GM21786 (cell line): ENCODE measurements around the gene RNF157.
"Not testable (repeated sequence)": the region's sequence is repeated elsewhere in the genome, so short reads cannot be mapped to it uniquely, and the experiment has no call there.

Experiments used
- ATAC-seq: cut with Tn5 transposase; IDR thresholded peaks from one replicate; pipeline ENCODE4 v1.9.1; 2021; ENCODE audit not compliant: unreplicated experiment

The RNF157 gene

DNA sequence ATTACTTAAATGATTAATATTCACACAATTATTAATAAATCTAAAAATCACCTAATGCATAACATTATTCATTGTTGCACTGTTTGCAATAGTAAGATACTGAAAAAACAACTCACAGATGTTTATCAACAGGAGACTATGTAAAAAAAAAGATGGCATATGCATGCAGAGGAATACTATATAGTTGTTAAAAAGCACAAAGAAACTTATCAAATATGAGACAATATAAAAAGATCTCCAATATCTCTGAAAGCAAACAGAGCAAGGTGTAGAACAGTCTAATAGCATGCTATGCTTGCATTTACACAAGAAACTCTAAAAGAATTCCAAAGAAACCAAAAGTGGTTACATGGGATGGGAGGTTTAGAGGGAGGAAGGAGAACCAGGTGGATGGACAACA is 3.7 kb downstream of the RNF157 start:
- ATAC-seq: no peak

GRCh38 chr17:76235883-76236282 is 4.4 kb downstream of the RNF157 start:
- ATAC-seq: no peak

DNA sequence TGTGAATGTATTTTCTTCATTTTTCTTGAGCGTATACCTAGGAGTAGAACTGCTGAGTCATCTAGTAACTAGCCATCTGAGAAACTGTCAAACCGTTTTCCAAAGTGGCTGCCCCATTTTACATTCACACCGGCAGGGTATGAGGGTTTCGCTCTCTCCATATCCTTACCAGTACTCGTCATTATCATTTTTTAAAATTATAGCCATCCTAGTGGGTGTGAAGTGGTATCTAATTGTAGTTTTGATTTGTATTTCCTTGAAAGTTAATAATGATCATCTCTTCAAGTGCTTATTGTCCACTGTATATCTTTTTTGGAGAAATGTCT is 6.0 kb downstream of the RNF157 start:
- peak; percentile 70 for ATAC-seq

- ATAC-seq: no peak
These were observed 6.5 kb downstream of the RNF157 start for GRCh38 chr17:76233588-76234353.

DNA sequence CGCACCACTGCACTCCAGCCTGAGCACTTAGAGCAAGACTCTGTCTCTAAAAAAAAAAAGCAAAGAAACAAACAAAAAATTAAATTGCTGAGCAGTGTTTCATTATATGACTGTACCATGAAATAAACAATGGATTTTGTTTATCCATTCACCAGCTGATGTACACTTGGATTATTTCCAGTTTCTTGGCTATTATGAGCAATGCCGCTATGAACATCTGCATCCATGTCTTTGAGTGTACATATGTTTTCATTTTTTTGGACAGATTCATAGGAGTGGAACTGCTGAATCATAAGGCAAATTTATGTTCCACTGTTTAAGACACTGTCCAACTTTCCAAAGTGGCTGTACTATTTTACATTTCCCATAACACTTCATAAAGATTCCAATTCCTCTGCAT is 8.0 kb downstream of the RNF157 start:
- ATAC-seq: no peak

DNA sequence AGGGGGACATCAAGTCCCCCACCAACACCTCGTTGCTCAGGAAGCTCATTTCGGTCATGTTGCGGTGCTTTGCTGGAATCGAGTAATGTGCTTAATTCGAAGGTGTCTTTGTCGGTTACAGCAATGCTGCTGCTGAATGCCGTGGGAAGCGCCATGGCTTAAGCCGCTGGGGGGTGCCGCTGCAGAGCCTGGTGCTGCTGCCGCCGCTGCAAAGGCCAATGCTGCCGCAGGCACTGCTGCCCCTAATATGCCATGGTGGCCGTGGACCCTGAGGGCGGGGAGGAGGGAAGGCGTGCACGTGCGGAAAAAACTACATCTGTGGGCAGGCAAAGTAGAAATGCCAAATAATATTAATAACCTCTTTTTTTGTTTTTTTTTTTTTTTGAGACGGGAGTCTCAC is 13.5 kb downstream of the RNF157 start:
- ATAC-seq: not testable (repeated sequence)

DNA sequence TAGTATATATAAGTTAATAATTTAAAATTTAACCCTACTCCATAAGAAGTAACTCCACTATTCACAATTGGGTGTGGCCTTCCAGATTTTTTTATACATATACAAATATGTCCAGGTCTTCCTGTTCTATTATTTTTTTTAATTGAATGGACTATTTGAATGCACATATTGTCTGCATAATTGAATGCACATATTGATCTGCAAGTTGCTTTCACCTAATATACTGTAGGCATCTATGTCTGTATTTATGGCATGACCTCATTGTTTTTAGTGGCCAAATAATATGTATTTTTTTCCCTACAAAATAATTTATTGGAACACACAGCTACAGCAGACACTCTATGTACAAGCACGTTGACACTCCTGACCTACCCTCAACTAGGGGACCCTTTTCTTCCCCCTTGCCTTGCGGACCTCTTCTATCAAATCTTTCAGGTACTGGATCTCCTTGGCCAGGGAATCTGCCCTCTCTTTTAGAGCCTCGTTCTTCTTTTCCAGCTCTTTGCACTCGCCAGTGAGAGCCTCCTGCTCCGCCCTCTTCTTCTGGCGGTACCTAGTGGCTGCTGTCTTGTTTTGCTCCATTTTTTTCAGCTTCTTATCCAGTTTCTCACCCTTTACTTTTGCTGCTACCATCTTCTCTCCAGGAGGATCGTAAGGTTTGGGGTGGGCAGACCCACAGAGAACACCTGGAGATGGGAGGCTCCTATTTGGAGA is 14.8 kb downstream of the RNF157 start:
- not testable (repeated sequence) for ATAC-seq

- ATAC-seq: no peak
These were observed 16.5 kb downstream of the RNF157 start for GRCh38 chr17:76223802-76224201.

GRCh38 chr17:76219670-76220383 is 20.5 kb downstream of the RNF157 start:
- ATAC-seq: no peak

- ATAC-seq: no peak
These were observed 23.2 kb downstream of the RNF157 start for GRCh38 chr17:76217081-76217480.

DNA sequence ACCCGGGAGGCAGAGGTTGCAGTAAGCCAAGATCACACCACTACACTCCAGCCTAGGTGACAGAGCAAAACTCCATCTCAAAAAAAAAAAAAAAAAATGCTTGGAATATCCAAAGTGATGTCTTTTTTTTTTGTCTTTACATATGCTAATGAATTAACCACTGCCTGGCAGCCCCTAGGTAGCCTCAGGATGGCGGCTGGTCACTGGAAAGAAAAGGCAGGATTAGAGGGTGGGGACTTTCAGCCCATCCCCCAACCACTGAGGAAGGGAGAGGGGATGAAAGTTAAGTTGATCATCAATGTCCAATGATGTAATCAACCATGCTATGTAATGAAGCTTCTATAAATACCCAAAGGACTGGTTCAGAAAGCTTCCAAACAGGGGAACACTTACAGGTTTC is 26.8 kb downstream of the RNF157 start:
- ATAC-seq: no peak

DNA sequence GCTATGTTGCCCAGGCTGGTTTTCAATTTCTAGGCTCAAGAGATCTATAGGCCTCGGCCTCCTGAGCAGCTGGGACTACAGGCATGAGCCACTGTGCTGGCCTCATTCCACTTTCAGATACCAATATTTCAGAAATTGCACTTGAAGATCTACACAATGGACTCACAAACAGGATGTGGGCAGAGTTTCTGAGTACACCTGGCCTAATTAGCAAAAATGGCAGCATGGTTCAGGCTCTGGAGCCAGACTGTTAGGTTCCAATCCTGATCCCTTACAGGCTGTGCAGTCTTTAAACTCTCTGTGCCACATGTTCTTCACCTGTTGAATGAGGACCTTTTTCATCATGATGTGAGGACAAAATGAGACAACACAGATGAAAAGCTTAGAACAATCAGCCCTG is 32.2 kb downstream of the RNF157 start:
- no peak for ATAC-seq

- ATAC-seq: no peak
These were observed 32.8 kb downstream of the RNF157 start for GRCh38 chr17:76207275-76208059.

DNA sequence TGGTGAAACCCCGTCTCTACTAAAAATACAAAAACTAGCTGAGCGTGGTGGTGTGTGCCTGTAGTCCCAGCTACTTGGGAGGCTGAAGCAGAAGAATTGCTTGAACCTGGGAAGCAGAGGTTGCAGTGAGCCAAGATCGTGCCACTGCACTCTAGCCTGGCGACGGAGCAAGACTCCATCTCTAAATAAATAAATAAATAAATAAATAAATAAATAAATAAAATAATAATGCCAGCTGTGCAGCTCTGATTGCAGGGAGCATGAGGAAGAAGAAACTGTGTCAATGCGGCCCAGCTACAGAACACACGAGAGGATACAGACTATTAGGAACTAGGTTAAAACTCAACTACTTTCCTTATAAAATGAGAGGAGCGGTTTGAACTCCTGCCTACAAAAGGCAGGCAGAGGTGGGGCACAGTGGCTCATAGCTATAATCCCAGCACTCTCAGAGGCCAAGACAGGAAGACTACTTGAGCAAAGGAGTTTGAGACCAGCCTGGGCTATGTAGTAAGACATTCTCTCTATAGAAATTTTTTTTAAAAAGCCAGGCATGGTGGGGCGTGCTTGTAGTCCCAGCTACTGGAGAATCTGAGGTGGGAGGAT is 34.6 kb downstream of the RNF157 start:
- not testable (repeated sequence) for ATAC-seq

- no peak for ATAC-seq
These were observed 36.0 kb downstream of the RNF157 start for GRCh38 chr17:76204277-76204676.

DNA sequence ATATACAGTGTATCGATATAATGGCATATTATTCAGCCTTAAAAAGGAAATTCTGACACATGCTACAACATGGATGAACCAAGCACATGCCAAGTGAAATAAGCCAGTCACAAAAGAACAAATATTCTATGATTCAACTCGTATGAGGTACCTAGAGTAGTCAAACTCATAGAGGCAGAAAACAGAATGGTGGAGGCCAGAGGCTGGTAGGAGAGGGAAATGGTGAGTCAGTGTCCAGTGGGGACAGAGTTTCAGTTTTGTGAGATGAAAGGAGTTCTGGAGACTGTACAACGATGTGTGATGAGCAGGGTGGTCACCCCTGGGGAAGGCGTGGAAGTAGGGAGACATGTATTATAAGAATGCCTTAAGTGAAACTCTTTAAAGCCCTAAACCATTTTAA is 39.9 kb downstream of the RNF157 start:
- no peak for ATAC-seq

- ATAC-seq: no peak
These were observed 40.8 kb downstream of the RNF157 start for GRCh38 chr17:76199469-76199868.

DNA sequence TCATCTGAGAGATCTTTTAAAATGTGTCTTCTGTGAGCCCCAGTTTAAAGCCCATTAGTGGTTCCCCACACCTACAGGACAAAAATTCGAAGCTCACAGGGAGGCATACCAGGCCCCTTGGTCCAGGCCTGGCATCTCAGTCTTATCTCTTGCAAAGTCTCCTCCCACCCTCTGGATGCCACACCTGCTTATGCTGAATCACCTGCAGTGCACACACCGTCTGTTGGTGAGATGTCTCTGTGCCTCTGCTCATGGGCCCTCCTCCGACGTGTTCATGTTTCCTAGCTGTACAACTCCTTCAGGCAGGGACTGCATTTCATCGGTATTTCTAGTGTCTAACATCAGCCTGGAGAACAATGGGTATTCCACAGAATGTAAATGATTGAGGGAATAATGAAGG is 41.6 kb downstream of the RNF157 start:
- no peak for ATAC-seq

- no peak for ATAC-seq
These were observed 42.4 kb downstream of the RNF157 start for GRCh38 chr17:76197911-76198310.

- no peak for ATAC-seq
These were observed 43.6 kb downstream of the RNF157 start for GRCh38 chr17:76196675-76197074.
